ACC112 (cell line): Measurements from ENCODE around the gene PTGFRN.

Source experiments
- H2AFZ ChIP-seq: fragments of 200-600 bp; sonication (generic); one replicate; pipeline ENCODE4 v1.6.0; 2017; ENCODE audit warnings: antibody characterized with exemption, low read length; ENCODE audit not compliant: unreplicated experiment
- H3K27ac ChIP-seq: fragments of 200-600 bp; sonication (generic); 2 replicates; pipeline ENCODE4 v1.5.1; 2014; ENCODE audit warnings: low read depth, mild to moderate bottlenecking, antibody characterized with exemption, low read length, moderate library complexity
- H3K27me3 ChIP-seq: fragments of 200-600 bp; sonication (generic); 2 replicates; pipeline ENCODE4 v1.6.1; 2014; ENCODE audit warnings: mild to moderate bottlenecking, antibody characterized with exemption, low read length, moderate library complexity, mixed read lengths; ENCODE audit not compliant: insufficient read depth
- H3K36me3 ChIP-seq: fragments of 200-600 bp; sonication (generic); 2 replicates; pipeline ENCODE4 v1.6.1; 2016; ENCODE audit warnings: mild to moderate bottlenecking, antibody characterized with exemption, low read length, moderate library complexity, mixed read lengths; ENCODE audit not compliant: insufficient read depth
- H3K4me1 ChIP-seq: fragments of 200-600 bp; sonication (generic); one replicate; pipeline ENCODE4 v1.6.1; 2016; ENCODE audit warnings: low read length, mixed read lengths; ENCODE audit not compliant: insufficient read depth, unreplicated experiment, control insufficient read depth
- H3K4me3 ChIP-seq: fragments of 200-600 bp; sonication (generic); 2 replicates; pipeline ENCODE4 v1.5.1; 2014; ENCODE audit warnings: mild to moderate bottlenecking, low read depth, low read length
- H3K79me2 ChIP-seq: fragments of 200-600 bp; sonication (generic); one replicate; pipeline ENCODE4 v1.6.0; 2016; ENCODE audit warnings: low read length; ENCODE audit not compliant: control insufficient read depth, unreplicated experiment, insufficient read depth

Gene PTGFRN

DNA sequence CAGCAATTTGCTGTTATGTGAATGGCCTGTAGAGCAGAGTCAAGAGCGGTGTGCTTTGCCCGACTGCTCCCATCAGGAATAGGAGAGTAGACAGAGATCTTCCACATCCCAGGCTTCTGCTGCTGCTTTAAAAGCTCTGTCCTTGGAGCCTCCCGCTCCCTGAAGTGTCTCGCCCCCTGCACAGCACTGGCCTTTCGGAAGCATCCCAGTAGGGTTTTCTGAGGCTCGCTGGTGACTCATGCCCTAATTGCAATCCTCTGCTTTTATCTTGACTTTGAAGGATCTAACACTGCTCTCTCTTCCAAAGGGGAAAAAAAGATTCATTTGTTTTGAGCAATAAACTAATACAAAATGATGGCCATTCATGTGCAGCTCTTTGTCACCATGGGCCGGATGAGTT is 78.5 kb downstream of the PTGFRN start:
- H3K4me1 ChIP-seq: peaks cover 54% of the 10 kb centered on the region
- H3K4me3 ChIP-seq: no peak overlapping the region
- no peak overlapping the region for H2AFZ ChIP-seq
- H3K36me3 ChIP-seq: no peaks in the 10 kb centered on the region
- no peaks in the 10 kb centered on the region for H3K27me3 ChIP-seq
- no peaks in the 10 kb centered on the region for H3K79me2 ChIP-seq
- H3K27ac ChIP-seq: peak overlapping the region; percentile 99

DNA sequence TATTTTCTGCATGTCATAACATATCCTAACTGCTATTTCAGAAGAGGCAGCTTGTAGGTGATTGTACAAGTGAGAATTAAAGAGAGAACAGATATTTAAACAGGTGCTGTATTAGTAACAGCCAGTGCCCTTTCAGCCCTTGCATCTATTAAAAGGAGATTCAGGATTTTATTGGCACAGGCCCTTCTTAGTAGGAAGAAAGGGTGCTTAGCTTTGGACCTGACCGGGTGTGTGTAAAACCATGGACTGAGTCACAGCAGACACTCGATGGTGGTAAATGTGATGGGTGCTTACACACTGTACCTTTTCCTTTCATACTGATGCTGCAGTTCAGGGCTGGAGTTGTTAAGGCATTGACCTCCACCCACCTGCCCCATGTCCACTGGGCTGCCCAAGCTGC is 79.2 kb downstream of the PTGFRN start:
- Histone ChIP-seq H3K36me3 (no peaks in the 10 kb centered on the region), H3K4me3 (no peak overlapping the region), H3K27ac (peak overlapping the region; percentile 99), H2AFZ (no peak overlapping the region), H3K79me2 (no peaks in the 10 kb centered on the region), H3K27me3 (no peaks in the 10 kb centered on the region), H3K4me1 (peaks cover 49% of the 10 kb centered on the region)

DNA sequence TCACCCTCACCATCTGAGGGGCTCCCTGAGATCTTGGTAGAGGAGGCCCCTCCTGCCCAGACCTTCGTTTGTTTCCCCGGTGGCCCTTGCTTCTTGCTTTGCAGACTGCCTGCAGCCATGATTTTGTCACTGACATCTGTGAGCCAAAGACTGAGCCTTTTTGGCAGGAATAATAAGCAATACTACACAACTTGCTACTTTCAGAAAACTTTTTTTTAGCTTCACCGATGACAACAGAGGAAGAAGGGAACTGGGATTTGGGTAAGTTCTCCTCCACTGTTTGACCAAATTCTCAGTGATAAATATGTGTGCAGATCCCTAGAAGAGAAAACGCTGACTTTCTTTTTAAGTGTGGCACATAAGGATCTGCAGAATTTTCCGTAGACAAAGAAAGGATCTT is 80.1 kb downstream of the PTGFRN start:
- Histone ChIP-seq H3K4me1 (peaks cover 49% of the 10 kb centered on the region), H3K4me3 (peak overlapping the region; percentile 25; the same call in 1 of the 2 replicates), H3K36me3 (no peaks in the 10 kb centered on the region), H3K27me3 (no peaks in the 10 kb centered on the region), H3K27ac (peak overlapping the region; percentile 99), H3K79me2 (no peaks in the 10 kb centered on the region), H2AFZ (no peak overlapping the region)

DNA sequence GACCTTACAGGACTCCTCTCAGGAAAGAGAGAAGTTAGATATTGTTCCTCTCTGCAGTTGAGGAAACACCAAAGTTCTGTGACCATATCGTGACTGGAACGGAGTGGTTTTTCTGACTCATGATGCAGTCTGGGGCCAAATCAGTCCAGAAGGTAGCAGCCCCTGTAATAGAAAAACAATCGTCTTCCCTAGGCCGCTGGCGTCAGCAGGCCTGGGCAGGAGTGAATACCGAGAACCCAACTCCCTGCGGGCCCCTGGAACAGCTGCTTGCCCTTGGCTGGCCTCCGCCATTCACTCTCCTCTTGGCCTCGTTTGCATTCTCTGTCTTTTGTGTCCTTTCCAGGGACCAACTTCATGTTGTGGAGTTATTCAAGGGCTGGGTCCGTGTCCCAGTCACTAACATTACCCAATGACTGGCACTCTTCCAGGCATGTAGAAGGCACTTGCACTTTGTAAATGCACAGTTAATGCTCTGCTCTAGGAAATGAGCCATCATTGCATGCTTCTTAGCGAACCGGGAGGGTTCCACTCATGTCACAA is 81.0 kb downstream of the PTGFRN start:
- Histone ChIP-seq H3K4me1 (peaks cover 49% of the 10 kb centered on the region), H2AFZ (no peak overlapping the region), H3K27me3 (no peaks in the 10 kb centered on the region), H3K27ac (peak overlapping the region; percentile 99), H3K79me2 (no peaks in the 10 kb centered on the region), H3K4me3 (peak overlapping the region; percentile 25; the same call in 1 of the 2 replicates), H3K36me3 (no peaks in the 10 kb centered on the region)

DNA sequence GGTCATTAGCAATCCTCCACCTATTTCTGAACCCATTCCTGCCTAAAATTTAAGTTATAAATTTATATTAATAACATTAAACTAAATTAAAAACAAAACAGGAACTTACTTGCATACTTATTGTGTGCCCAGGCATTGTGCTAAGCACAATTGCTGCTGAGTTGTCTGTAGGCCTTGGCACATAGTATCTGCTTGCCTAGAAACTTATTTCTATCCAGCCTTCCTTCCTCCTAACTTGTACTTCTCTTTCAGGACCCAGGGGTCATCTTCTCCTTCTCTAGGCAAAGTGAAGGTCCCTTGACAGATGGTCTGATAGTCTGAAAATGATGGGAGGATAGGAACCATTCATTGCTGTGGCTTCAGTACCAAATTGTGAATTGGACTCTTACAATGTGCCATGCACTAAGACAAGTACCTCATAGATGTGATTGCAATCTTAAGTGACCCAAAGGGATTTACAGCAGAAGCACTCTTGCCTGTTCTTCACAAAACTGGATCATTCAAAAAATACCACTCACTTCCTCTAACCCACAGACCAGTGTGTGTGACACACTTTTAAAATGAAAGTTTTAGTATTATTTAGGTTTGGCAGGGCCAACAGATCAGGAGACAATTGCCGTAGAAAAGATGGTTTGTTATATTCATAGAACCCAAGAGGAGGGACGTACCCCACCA is 81.6 kb downstream of the PTGFRN start:
- Histone ChIP-seq H3K27me3 (no peaks in the 10 kb centered on the region), H3K79me2 (no peaks in the 10 kb centered on the region), H3K4me3 (peak overlapping the region; percentile 41; the same call in 1 of the 2 replicates), H3K36me3 (no peaks in the 10 kb centered on the region), H3K4me1 (peaks cover 49% of the 10 kb centered on the region), H2AFZ (no peak overlapping the region), H3K27ac (peak overlapping the region; percentile 99)

DNA sequence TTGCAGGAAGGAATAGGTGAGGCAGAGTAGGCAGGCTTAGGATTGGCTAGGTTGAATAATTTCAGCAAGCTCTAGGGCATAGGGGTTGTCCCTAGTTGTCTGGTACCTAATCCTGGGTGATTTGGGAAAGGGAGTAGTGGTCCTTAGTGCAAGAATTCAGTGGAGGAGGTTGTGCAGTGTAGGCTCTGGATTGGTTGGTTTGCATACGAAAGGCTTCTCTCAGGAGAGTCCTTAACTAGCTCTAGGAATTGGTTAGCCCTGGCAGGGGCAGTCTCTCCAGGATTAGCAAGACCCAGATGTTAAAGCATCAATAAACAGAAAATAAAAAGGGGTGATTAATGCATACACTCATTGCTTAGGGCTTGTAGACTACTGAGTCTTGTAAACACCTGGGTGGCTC is 82.2 kb downstream of the PTGFRN start:
- Histone ChIP-seq H3K27ac (peak overlapping the region; percentile 99), H3K79me2 (no peaks in the 10 kb centered on the region), H3K4me3 (no peak overlapping the region; the same call in 1 of the 2 replicates), H3K27me3 (no peaks in the 10 kb centered on the region), H2AFZ (no peak overlapping the region), H3K4me1 (peaks cover 55% of the 10 kb centered on the region), H3K36me3 (no peaks in the 10 kb centered on the region)

DNA sequence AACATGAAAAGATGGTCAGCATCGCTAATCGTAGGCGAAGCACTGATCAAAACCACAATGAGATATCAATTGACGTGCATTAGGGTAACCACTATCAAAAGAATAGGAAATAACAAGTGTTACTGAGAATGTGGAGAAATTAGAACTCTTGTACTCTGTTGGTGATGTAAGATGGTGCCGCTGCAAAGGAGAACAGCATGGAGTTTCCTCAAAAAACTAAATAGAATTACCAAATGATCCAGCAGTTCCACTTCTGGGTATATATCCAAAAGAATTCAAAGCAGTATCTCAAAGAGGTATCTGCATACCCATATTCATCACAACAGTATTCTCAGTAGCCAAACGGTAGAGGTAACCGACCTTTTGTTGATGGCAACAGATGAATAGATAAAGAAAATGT is 83.6 kb downstream of the PTGFRN start:
- Histone ChIP-seq H3K79me2 (no peaks in the 10 kb centered on the region), H3K27ac (no peak overlapping the region), H3K27me3 (no peaks in the 10 kb centered on the region), H3K4me3 (no peak overlapping the region), H3K36me3 (no peaks in the 10 kb centered on the region), H2AFZ (no peak overlapping the region), H3K4me1 (peaks cover 61% of the 10 kb centered on the region)

DNA sequence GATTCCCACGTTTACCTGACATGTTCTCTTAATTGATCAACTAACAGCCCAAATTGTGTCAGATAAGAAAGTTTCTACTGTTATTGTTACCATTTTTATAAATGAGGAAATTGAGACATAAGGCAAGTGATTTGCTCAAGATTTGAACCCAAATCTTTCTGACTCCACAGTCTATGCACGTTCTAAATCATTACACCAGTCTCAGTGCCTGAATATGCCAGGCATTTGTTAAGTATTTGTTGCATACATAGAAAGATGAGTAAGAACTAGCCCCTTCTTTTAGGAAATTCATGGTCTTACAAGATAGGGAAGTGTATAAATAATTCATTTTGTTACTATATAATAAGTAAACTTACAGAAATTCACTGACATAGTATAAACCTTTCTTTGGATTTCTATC is 84.7 kb downstream of the PTGFRN start:
- no peak overlapping the region for H2AFZ ChIP-seq
- no peak overlapping the region for H3K4me3 ChIP-seq
- H3K79me2 ChIP-seq: no peaks in the 10 kb centered on the region
- H3K27me3 ChIP-seq: no peaks in the 10 kb centered on the region
- peaks cover 50% of the 10 kb centered on the region for H3K4me1 ChIP-seq
- no peaks in the 10 kb centered on the region for H3K36me3 ChIP-seq
- H3K27ac ChIP-seq: no peak overlapping the region

DNA sequence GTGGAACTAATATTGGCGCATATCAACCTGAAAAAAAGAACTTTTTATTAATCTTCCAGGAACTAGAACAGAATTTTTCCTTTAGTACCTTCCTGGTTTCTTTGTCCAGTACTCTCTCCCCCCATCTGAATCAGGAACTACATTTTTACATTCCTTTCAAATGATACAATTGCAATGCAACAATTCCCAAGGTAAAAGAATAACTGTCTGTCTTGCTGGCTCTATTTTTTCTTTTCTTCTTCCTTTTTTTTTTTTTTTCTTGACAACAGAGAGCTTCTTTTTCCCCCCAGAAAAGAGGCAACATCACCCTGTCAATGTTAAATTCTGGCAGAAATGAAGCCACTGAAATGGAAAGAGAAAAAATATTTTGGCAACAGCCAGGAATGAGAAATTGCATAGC is 87.3 kb downstream of the PTGFRN start:
- Histone ChIP-seq H3K36me3 (no peaks in the 10 kb centered on the region), H3K4me3 (no peak overlapping the region), H2AFZ (no peak overlapping the region), H3K27me3 (no peaks in the 10 kb centered on the region), H3K4me1 (peaks cover 26% of the 10 kb centered on the region), H3K27ac (peak overlapping the region; percentile 87), H3K79me2 (no peaks in the 10 kb centered on the region)

DNA sequence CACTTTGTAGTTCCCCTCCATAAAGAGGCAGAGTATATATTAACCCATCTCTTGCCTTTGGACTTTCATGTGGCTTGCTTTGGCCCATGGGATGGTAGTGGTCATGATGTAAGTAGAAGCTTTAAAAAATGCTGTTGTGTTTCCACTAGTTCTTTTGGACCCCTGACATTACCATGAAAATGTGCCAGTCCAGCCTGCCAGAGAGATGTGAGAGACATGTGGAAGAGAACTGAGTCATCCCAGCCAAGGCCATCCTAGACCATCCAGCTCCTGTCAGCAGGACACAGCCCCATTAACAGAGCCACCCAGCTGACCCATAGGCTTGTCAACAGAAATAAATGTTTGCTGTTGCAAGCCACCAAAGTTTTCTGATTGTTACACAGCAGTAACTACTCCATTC is 87.9 kb downstream of the PTGFRN start:
- H3K27me3 ChIP-seq: no peaks in the 10 kb centered on the region
- no peak overlapping the region for H3K4me3 ChIP-seq
- peaks cover 21% of the 10 kb centered on the region for H3K4me1 ChIP-seq
- no peaks in the 10 kb centered on the region for H3K36me3 ChIP-seq
- no peak overlapping the region for H2AFZ ChIP-seq
- no peaks in the 10 kb centered on the region for H3K79me2 ChIP-seq
- peak overlapping the region; percentile 87 for H3K27ac ChIP-seq

DNA sequence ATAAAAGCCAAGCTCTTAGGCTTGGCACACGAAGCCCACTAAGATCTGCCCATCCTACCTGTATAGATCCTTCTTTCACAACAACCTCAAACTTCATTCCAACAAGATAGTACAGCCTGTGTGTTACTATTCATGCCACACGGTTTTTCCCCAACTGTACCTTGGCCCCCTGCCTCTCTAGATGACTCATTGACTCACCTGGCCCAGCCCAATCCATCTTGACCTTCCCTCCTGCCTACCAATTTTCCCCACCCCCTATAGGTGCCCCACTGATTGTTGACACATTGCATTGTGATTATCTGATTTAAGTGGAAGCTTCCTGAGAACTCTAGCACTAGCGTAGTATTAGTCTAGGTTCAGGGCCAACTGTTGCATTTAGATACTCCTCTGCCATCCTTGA is 89.9 kb downstream of the PTGFRN start:
- peaks cover 21% of the 10 kb centered on the region for H3K4me1 ChIP-seq
- H3K4me3 ChIP-seq: no peak overlapping the region
- no peaks in the 10 kb centered on the region for H3K27me3 ChIP-seq
- H3K79me2 ChIP-seq: no peaks in the 10 kb centered on the region
- H2AFZ ChIP-seq: no peak overlapping the region
- H3K36me3 ChIP-seq: no peaks in the 10 kb centered on the region
- no peak overlapping the region for H3K27ac ChIP-seq
